ENCODE data around the gene LOXHD1.

LOXHD1 gene

GRCh38 chr18:46538376-46538775, 118.6 kb downstream of the LOXHD1 start:
- no peak for FAIRE-seq

DNA sequence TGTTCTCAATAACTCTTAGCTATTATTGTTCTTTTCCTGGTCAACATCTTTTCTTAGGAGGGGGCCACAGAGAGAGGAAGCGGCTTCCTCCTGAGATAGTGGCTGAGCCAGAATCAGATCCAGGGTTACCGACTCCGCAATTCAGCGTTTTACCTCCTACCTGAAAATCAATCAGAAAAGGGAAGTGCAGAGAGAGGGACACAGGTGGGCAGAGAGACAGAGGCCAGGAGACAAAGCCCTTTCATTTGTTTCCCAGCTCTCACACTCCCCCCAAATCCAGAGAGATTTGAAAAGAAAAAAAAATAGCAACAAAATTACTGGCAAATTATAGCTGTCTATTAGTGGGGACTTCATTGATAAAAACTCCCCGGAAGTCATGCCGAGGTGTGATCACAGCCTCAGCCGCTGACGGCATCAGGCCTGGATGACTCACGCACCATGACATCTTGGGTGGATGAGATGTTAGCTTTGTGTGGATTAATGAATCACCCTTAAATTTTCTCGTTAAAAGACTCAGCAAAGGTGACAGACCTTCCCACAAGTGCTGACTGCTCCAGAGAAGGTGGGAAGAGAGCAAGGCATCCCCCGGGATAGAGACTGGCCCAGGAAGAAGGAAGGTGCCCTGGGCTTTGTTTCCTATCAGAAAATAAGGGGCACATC, 120.7 kb downstream of the LOXHD1 start:
- FAIRE-seq: no peak

- no peak for FAIRE-seq
These were observed 125.5 kb downstream of the LOXHD1 start for GRCh38 chr18:46531482-46531881.

- no peak for FAIRE-seq
These were observed 129.0 kb downstream of the LOXHD1 start for GRCh38 chr18:46528037-46528436.

DNA sequence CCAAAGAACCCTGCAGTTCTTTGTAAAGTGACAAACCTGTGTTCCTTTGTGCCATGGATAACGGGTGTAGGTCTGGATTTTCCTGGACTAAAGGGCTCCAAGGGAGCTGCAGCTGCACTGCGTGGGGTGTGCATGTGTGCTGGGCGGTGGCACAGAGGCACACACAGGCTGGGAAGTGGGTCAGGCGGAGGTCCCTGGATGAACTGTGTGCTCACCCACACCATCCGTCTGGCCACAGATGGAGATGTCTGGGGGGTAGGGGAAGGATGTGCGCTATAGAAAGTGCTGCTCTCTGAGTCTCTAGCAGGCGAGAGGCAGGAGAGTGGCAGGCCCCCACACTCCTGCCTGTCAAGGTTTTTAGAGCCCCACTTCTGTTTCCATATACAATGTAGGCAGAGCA, 137.2 kb downstream of the LOXHD1 start:
- no peak for FAIRE-seq

GRCh38 chr18:46518438-46518837, 138.6 kb downstream of the LOXHD1 start:
- FAIRE-seq: no peak

DNA sequence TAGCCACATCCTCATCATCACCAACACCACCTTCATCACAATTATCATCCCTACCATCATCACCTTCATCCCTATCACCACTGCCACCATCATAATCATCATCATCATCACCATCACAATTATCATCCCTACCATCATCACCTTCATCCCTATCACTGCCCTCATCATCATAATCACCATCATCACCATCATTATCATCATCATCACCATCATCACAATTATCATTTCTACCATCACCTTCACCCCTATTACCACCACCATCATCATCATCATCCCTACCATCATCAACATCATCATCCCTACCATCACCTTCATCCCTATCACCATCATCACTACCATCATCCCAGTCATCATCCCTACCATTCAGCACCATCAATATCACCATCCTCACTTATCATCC, 140.5 kb downstream of the LOXHD1 start:
- FAIRE-seq: no peak

DNA sequence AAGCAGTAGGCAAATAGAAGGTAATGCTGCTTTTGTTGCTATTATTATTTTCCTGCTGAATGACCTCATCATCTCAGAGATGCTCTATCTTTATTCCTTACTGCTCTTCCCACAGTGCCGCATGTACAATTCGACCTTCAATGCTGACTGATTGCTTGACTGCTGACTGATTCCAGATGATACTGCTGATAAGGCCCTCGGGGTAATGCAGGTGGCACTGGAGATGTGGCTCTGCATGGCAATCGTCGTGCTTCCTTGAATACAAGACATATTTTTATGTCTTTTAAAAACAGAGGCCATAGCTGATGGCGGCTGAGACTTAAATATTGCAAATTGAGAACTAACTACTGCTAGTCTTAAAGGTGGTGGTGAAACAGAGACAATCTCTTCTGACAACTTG, 146.6 kb downstream of the LOXHD1 start:
- no peak for FAIRE-seq

- no peak for FAIRE-seq
These were observed 147.5 kb downstream of the LOXHD1 start for GRCh38 chr18:46509530-46509929.

- no peak for FAIRE-seq
These were observed 149.9 kb downstream of the LOXHD1 start for GRCh38 chr18:46506974-46507586.

- no peak for FAIRE-seq
These were observed 154.6 kb downstream of the LOXHD1 start for GRCh38 chr18:46502444-46502843.

DNA sequence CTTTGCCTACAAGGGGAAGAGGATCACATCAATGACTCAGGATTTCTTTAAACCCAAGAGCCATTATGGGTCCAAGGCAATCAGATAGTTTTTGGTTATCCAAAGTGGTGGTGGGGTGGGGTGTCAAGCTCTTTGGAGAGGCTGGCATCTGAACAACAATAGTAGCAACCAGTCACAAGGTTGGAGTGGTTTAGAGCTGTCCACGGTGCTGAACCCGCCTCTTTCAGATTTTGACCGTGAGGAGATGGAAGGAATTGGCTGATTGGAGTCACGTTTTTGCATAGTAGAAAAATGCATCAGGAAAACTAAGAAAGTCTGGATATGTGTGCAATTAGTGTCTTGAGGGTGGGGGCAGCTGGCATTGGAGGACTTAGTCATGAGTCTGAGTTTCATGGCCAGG, 159.9 kb downstream of the LOXHD1 start:
- no peak for FAIRE-seq

DNA sequence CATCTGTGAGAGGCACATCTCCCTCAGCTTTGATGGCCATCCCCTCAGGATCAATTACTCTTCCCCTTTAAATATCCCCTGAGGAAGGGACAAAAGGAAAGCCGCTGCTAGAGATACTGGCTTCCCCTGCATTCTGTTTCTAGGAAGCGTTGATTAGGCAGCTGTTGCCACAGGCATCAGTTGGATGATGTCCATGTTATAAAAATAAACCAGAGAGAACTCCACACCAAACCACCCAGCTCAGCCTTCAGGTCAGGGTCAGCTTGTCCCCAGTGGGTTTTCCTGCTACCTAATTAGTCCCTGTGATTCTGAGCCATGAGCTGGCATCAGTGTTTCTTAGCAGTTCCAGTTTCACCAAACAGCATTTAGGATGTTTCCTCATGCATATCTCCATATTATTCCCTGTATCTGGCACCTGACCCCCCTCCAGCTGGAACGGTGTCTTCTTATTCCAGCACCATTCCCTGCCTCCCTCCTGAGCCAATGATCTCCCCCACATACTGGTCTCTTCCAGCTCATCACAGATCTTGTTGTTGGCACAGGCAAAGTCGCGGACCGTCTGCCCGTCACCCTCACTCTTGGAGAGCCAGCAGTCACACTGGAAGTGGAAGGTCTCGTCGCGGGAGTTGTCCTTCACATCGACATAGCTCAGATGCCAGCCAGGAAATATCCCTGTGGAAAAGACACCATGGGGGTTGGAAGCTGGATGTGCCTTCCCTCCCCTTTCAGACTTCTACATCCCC, 168.4 kb downstream of the LOXHD1 start:
- no peak for FAIRE-seq

DNA sequence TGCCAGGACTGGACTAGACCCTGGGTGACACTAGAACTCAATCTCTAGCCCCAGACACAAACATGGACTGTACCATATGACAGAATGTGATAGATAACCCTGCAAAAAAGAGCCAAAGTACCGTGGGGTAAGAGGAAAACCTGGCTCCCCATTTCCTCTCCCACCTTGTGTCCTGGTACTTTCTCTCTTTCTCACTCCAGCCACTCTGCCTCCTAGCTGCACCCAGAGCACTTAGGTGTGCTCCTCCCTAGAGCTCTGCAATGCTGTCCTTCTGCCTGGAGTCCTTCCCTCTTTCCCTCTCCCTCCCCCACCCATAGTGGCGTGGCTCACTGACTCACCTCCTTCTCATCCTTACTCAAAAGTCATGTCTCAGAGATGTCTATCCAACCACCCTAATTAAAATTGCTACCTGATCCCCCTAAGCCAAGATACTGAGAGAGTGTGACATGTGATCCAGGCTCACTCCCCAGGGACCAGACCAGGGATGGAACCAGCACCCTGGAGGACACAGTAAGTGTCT, 171.3 kb downstream of the LOXHD1 start:
- FAIRE-seq: no peak

- FAIRE-seq: no peak
These were observed 172.0 kb downstream of the LOXHD1 start for GRCh38 chr18:46484971-46485370.

GRCh38 chr18:46482831-46483230, 174.2 kb downstream of the LOXHD1 start:
- FAIRE-seq: no peak

- no peak for FAIRE-seq
These were observed 175.2 kb downstream of the LOXHD1 start for GRCh38 chr18:46481847-46482245.

DNA sequence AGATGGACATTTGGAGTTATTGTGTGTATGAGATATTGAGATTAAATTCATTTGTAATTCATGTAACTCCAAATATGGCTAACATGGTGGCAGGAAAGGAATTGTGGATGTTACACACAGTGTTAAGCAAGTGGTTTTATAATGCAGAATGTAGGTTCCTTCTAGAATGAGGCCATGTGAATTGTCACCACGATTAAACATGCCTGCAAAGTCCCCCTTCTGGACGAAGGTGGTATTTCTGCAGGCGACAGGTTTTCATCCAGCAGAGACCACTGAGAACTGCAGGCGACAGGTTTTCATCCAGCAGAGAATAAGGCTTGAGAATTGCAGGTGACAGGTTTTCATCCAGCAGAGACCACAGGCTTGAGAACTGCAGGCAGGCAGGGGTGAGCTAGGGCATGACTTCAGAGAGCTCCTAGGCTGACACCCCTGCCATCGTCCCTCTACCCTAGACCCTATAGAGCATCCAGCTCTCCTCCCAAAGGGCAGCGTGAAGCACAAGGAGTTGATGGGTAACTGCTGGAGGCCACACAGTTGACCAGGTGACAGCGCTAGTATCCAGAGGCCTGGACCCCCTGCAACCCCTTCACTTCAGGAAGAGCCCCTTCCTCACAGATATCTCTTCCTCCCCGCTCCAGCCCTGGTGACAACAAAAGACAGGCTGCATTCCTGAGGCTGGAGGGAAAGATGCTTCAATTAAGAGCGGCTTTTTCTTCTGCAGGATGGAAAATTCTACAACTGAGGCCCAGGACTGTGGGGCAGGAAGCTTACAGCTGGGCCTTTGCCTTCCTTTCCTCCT, 175.8 kb downstream of the LOXHD1 start:
- no peak for FAIRE-seq

DNA sequence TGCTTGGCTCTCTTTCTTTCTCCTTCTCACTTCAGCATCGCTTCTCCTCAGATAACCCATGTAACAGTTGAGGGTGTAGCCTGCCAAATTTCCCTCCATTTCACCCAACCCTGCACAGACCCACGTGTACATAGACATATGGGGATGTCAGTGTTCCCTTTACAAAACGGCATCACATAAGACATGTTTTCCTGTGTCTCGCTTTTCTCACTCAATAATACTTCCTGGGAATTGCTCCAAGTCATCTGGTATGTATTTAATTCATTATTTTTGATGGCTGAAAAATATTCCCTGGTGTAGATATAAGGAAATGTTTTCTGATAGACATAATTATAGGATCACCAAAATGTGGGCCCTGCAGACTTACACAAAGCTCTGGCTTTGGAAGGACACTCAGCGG, 176.8 kb downstream of the LOXHD1 start:
- FAIRE-seq: no peak

GRCh38 chr18:46478796-46479195, 178.2 kb downstream of the LOXHD1 start:
- FAIRE-seq: no peak

DNA sequence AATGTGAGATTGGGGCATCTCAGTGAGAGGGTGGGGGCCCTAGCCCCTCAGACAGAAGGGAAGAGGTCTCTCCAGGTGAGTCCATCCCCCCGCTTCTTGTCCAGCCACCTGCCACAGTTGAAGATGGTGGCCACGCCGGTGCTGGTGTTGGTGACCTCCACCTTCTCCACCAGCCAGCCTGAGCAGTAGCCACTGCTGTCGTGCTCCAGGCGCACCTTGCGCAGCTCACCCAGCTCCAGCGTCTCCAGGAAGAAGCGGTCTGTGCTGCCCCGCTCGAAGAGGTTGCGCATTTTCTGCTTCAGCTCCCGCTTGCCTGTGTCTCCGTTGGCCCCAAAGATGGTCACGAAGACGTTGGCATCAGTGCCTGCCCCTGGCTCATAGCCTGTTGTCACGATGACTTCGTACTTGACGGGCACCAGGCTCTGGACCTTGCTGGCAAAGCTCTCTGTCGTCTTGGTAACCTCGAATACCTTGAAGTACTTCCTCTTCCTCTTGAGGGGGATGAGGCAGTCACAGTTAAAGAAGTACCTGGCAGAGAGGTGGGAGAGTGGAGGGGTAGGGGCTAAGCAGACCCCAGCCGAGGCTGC, 179.5 kb downstream of the LOXHD1 start:
- no peak for FAIRE-seq

DNA sequence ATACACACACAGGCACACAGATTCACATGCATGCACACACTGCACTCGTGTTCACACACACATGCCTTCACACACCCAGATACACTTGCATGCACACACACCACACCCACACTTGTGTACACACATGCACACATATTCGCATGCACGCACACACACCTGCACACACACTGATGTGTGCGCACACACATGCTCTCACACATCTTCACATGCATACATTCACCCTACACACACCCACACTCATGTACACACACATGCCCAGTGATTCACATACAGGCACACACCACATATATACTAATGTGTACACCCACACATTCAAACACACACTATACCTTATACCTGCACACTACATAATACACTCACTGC, 181.6 kb downstream of the LOXHD1 start:
- FAIRE-seq: no peak
